AG09309 (cell line): ENCODE results near the gene TP53BP2.

ENCODE experiments used
- DNase-seq: peaks from one replicate; pipeline ENCODE4 v3.0.0-alpha.2; 2010; ENCODE audit warnings: low read depth
- H3K4me3 ChIP-seq: 2 replicates; pipeline ENCODE4 v1.5.1; 2011; ENCODE audit warnings: mild to moderate bottlenecking, low read depth, low read length, moderate library complexity; ENCODE audit not compliant: control insufficient read depth
- CTCF ChIP-seq: IDR thresholded peaks from 2 replicates; pipeline ENCODE4 v1.5.1; 2011; ENCODE audit warnings: mild to moderate bottlenecking, low read depth, low read length, inconsistent platforms; ENCODE audit not compliant: insufficient read depth, control insufficient read depth; ENCODE audit errors: missing control alignments

TP53BP2 gene

DNA sequence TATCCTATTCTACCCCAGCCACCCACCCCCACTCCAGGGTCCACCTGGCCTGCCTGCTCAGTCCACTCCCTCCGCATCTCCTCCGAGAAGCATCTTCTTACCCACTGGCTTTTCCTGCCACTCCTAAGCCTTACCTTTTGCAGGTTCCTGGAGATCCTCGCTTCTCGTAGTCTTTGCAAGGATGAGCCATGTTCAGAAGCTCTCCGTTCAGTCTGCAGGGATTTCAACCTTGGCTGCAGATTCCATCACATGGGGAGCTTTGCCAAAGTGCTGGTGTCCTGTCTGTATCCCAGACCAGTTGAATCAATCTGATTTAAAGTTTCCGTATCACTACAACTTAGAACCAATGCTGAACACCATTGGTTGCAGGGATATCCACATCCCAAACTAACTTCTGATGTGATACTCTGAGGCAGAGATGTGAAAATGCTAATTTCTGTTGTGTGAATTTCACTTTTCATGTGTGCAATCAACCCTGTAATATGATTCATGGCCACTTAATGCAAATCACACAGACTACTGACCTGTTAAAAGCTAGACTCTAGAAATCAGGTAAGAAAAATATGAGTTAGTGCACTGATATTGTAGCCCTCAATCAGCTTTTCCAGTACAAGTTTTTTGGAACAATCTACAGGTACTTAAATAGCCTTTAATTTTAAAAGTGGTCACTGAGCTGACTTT lies 71.5 kb downstream of the TP53BP2 start:
- DNase-seq = no peak
- no peak overlapping the region for H3K4me3 ChIP-seq
- TF ChIP-seq CTCF = no peak

DNA sequence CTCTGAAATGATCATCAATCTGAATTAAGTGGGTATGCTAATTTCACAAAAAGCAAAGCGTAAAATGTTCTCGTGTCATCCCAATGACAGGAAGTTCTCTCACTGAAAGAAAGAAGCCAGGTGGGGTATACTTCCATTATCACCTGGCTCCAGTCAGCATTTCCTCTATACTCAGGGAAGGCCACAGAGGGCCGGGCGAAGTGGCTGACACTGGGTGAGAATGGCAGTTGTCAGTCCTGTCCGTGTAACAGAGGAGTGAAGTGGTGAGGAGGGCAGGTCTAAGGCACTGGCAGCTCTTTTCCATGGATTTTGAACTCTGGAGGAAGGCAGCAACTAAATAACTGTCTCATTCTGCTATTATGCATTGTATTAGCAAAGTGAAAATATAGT lies 73.0 kb downstream of the TP53BP2 start:
- H3K4me3 ChIP-seq = no peak overlapping the region
- TF ChIP-seq CTCF = no peak
- DNase-seq = no peak

DNA sequence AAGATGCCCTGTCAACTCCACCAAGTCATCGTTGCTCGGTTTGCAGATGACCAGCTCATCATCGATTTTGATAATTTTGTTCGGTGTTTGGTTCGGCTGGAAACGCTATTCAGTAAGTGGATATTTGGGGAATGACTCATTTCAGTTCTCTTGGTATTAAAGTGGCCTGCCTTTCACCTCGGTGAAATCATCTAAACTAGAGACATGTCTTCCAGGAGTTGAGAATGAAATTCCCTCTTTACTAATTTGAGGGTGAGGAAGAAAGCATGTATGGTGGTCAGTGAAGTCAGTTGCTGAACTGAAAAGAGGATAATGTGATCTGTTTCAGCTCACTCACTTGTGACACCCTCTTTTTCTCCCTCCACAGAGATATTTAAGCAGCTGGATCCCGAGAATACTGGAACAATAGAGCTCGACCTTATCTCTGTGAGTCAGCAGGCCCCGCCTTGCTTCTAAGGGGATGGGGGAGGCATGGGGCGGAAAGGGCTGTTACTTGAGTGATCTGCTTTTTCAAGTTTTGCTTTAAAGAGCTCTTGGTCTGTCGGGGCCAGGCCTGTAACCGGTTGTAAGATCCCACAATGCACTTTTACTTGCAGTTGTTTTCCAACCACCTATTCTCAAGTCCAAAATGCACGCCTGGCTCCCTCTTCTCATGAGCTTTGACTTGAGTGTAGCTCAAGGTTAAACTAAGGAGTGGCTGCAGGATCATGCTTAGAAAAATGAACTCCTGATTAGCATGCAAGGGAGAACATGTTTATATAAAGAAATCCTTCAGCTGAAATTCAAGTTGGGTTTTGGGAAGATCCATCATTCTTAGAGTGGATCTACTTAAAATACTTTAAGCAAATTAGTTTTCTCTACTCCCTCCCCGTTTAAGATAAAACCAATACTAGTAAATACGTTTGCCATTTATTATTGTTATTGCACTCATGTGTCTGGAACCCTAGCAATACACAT lies 73.7 kb downstream of the TP53BP2 start:
- H3K4me3 ChIP-seq = no peak overlapping the region
- peak; percentile 41 for DNase-seq
- TF ChIP-seq CTCF = no peak

DNA sequence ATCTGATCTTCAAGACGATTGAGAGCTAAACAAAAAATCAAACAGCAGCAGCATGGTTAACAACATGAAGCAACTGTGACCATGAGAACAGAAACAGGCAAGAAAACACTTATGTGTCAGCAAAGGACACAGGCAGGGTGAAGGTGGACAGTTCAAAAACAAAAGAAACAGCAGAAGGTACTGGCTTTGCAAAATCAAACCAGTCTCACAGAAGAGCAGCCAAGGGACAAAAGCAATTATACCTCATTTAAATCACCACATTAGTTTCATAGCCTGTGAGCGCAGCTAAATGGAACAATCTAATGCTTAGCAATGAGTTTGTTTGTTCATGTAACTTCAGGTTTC lies 74.3 kb downstream of the TP53BP2 start:
- H3K4me3 ChIP-seq = no peak overlapping the region
- no peak for TF ChIP-seq CTCF
- DNase-seq = no peak

DNA sequence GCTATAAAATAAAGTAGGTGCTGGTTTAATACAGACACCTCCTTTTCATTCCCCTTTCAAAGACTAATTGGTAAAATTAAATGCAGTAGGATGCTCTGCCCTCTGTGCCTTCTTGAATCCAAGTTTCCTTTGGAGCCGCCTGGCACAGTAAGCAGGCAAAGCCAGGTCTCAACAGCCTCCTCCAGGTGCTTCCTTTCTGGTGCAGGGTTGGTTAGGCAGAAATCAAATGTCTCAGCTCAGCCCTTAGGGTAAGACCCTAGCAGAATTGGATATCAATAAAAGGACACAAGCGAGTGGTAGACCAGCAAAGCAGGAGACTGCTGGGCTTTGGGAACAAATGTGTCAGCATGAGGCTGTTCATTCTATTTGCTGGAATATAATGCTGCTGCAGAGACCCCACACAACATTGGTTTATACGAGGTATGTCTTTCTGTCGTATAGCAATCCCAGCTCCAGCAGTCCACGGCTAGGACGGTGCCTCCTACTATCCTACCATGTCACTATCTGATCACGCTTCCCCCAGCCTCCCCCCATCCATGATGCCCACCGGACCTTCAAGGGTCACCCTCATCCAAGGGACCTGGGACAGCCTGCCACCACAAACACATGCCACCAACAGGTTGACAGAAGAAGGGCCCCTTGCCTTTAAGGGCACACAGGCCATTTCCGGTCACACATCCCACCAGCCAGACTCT lies 75.0 kb downstream of the TP53BP2 start:
- no peak for DNase-seq
- TF ChIP-seq CTCF = no peak
- H3K4me3 ChIP-seq = no peak overlapping the region

- no peak overlapping the region for H3K4me3 ChIP-seq
- no peak for DNase-seq
- no peak for TF ChIP-seq CTCF
Measured at GRCh38 chr1:223765719-223766340, 79.9 kb downstream of the TP53BP2 start.
